SK-N-MC (cell line): Measurements from ENCODE around the gene CLEC4M.

Experiments
- EZH2 ChIP-seq: fragments of 200-600 bp; sonication (generic); IDR thresholded peaks from one replicate; pipeline ENCODE4 v1.6.1; 2017; ENCODE audit warnings: antibody characterized with exemption
- POLR2AphosphoS5 ChIP-seq: IDR thresholded peaks from 2 replicates; pipeline ENCODE4 v1.6.1; 2012; ENCODE audit warnings: mild to moderate bottlenecking, low read depth, low read length, borderline replicate concordance

DNA sequence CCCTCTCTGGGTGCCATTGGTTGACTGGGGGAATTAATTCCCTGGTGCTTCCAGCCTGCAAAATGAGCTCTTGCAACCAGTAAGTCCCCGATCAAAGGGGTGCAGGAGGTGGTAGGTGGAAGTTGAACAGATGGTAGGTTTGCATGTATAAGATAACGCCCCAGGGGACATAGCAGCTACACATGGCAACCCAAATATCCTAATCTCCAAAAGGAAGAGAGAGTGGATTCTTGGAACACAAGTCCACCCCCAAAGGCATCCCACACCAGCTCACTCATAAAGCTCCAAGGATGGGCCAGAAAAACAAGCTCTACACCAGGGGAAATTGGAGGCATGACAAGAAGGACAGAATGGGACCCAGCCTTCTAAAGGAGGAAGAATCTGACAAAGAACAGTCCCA, 20.5 kb upstream of the CLEC4M start:
- TF ChIP-seq POLR2AphosphoS5 (no peak), EZH2 (no peak)
